ENCODE results near the gene GFAP. TPM values are rescaled to one million over a fixed set of nuclear protein-coding genes. Genes with fewer than 3 reads are reported as not detected.

GFAP gene
- total and polyA plus RNA-seq, 7 experiments from 2014 or later: 0.16 TPM; not detected in 6

DNA sequence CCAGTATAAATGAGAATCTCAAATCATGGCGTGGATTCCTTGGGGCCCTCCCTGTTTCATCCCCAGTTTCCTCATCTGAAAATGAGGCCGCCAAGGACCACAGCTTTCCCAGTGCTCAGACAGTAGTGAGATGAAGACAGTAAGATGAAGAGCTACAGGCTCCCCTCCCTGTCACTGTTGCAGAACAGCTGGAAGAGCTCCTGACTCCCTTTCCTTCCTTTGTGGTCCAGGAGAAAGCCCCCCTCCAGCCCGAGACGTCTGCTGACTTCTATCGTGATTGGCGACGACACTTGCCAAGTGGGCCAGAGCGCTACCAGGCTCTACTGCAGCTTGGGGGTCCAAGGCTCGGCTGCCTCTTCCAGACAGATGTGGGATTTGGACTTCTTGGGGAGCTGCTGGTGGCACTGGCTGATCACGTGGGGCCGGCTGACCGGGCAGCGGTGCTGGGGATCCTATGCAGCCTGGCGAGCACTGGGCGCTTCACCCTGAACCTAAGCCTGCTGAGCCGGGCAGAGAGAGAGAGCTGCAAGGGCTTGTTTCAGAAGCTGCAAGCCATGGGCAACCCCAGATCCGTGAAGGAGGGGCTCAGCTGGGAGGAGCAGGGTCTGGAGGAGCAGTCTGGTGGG is 13.1 kb downstream of the GFAP start:
- H3K36me3 ChIP-seq (ENCODE audit: control insufficient read depth in 2 of 3, insufficient read depth in 3 of 3, low read length in 3 of 3): no peaks in the 10 kb centered on the region
- no peak overlapping the region for H3K4me3 ChIP-seq (ENCODE audit: low read length)
- H3K4me1 ChIP-seq (ENCODE audit: control insufficient read depth in 2 of 2, insufficient read depth in 2 of 2, low read length in 2 of 2): peaks cover 6 to 10% of the 10 kb centered on the region in 2 donors
- DNase-seq (no peak), ATAC-seq (no peak)
- Mint-ChIP-seq H3K36me3 (peaks cover 0 to 6% (median 0%) of the 10 kb centered on the region in 5 donors), H3K9me3 (peaks cover 0 to 5% (median 0%) of the 10 kb centered on the region in 11 donors), H3K27me3 (peaks cover 0 to 23% (median 5%) of the 10 kb centered on the region in 5 donors), H3K4me1 (peaks cover 15 to 25% (median 21%) of the 10 kb centered on the region in 7 donors), H3K4me3 (no peak overlapping the region), H3K27ac (no peak overlapping the region)
- ChIA-PET POLR2A (no interaction called here), CTCF (no interaction called here)
- no peak overlapping the region for H3K27ac ChIP-seq (ENCODE audit: low read depth, low read length)
- no peaks in the 10 kb centered on the region for H3K27me3 ChIP-seq (ENCODE audit: control insufficient read depth in 2 of 2, insufficient read depth in 2 of 2, low read length in 2 of 2)
- intact Hi-C loops (cut with micrococcal nuclease): no loop called here
- no peaks in the 10 kb centered on the region for H3K9me3 ChIP-seq (ENCODE audit: control insufficient read depth in 2 of 3, low read length in 3 of 3)

DNA sequence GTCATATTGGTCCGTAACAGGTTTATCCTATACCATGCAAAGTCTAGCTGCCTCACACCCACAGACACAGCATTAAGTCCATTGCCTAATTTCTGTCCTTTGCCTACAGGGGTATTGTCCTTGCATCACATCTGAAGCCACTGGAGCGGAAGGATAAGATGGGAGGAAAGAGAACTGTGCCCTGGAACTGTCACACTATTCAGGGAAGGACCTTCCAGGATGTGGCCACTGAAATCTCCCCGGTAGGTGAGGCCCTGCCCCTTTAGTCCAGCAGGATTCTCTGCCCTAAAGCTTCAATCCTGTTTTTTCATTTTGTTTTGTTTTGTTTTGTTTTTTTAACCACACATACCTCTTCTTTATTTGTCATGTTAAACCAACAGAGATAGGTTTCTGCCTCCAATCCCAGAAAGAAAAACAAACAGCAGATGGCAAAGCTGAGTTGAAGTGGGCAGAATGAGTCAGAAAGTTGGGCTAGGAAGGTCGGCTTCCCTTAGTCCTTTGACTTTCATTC is 13.8 kb downstream of the GFAP start:
- Histone ChIP-seq H3K27me3 (ENCODE audit: control insufficient read depth in 2 of 2, insufficient read depth in 2 of 2, low read length in 2 of 2) (no peaks in the 10 kb centered on the region), H3K27ac (ENCODE audit: low read depth, low read length) (no peak overlapping the region), H3K4me3 (ENCODE audit: low read length) (no peak overlapping the region), H3K36me3 (ENCODE audit: control insufficient read depth in 2 of 3, insufficient read depth in 3 of 3, low read length in 3 of 3) (no peaks in the 10 kb centered on the region), H3K9me3 (ENCODE audit: control insufficient read depth in 2 of 3, low read length in 3 of 3) (no peaks in the 10 kb centered on the region), H3K4me1 (ENCODE audit: control insufficient read depth in 2 of 2, insufficient read depth in 2 of 2, low read length in 2 of 2) (peaks cover 6 to 10% of the 10 kb centered on the region in 2 donors)
- peaks cover 0 to 6% (median 0%) of the 10 kb centered on the region in 5 donors for H3K36me3 Mint-ChIP-seq
- intact Hi-C loops (cut with micrococcal nuclease): no loop called here
- ChIA-PET CTCF (no interaction called here), POLR2A (no interaction called here)
- H3K4me1 Mint-ChIP-seq: peaks cover 15 to 31% (median 23%) of the 10 kb centered on the region in 7 donors
- H3K9me3 Mint-ChIP-seq: peaks cover 0 to 5% (median 0%) of the 10 kb centered on the region in 11 donors
- peak overlapping the region in 1 of 10 donors; percentile 36 for H3K4me3 Mint-ChIP-seq
- peak overlapping the region in 3 of 9 donors; percentile 83 to 99 (median 99) for H3K27ac Mint-ChIP-seq
- peaks cover 0 to 23% (median 5%) of the 10 kb centered on the region in 5 donors for H3K27me3 Mint-ChIP-seq
- no peak for DNase-seq
- no peak for ATAC-seq

DNA sequence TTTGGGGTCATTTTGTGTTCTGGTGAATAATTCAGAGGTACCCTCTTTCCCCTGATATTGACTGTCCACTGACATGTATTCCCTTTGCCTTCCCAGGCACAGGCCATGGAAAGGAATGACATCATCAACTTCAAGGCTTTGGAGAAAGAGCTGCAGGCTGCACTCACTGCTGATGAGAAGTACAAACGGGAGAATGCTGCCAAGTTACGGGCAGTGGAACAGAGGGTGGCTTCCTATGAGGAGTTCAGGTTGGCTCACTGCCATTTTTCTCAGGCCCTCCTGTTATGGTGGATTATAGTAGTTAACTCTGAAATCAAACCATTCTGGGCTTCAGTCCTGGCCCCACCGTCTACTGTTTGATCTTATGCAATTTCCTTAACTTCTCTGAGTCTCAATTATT is 14.4 kb downstream of the GFAP start:
- H3K27ac Mint-ChIP-seq: peak overlapping the region in 7 of 9 donors; percentile 32 to 100 (median 99)
- intact Hi-C loops (cut with micrococcal nuclease): no loop called here
- DNase-seq: no peak
- CTCF ChIA-PET: no interaction called here
- ATAC-seq: no peak
- H3K36me3 Mint-ChIP-seq: peaks cover 0 to 6% (median 3%) of the 10 kb centered on the region in 5 donors
- Histone ChIP-seq H3K4me3 (ENCODE audit: low read length) (no peak overlapping the region), H3K27ac (ENCODE audit: low read depth, low read length) (no peak overlapping the region), H3K9me3 (ENCODE audit: control insufficient read depth in 2 of 3, low read length in 3 of 3) (no peaks in the 10 kb centered on the region), H3K4me1 (ENCODE audit: control insufficient read depth in 2 of 2, insufficient read depth in 2 of 2, low read length in 2 of 2) (peaks cover 6 to 10% of the 10 kb centered on the region in 2 donors), H3K36me3 (ENCODE audit: control insufficient read depth in 2 of 3, insufficient read depth in 3 of 3, low read length in 3 of 3) (no peaks in the 10 kb centered on the region), H3K27me3 (ENCODE audit: control insufficient read depth in 2 of 2, insufficient read depth in 2 of 2, low read length in 2 of 2) (no peaks in the 10 kb centered on the region)
- peaks cover 0 to 5% (median 0%) of the 10 kb centered on the region in 11 donors for H3K9me3 Mint-ChIP-seq
- POLR2A ChIA-PET: interaction anchor here (1.6 kb wide), 1 partner anchor 9 kb away, joined by 3 read pairs; no protein-coding TSS in a partner anchor
- H3K27me3 Mint-ChIP-seq: peaks cover 0 to 23% (median 5%) of the 10 kb centered on the region in 5 donors
- peak overlapping the region in 3 of 10 donors; percentile 32 to 97 (median 95) for H3K4me3 Mint-ChIP-seq
- H3K4me1 Mint-ChIP-seq: peaks cover 20 to 35% (median 27%) of the 10 kb centered on the region in 7 donors

DNA sequence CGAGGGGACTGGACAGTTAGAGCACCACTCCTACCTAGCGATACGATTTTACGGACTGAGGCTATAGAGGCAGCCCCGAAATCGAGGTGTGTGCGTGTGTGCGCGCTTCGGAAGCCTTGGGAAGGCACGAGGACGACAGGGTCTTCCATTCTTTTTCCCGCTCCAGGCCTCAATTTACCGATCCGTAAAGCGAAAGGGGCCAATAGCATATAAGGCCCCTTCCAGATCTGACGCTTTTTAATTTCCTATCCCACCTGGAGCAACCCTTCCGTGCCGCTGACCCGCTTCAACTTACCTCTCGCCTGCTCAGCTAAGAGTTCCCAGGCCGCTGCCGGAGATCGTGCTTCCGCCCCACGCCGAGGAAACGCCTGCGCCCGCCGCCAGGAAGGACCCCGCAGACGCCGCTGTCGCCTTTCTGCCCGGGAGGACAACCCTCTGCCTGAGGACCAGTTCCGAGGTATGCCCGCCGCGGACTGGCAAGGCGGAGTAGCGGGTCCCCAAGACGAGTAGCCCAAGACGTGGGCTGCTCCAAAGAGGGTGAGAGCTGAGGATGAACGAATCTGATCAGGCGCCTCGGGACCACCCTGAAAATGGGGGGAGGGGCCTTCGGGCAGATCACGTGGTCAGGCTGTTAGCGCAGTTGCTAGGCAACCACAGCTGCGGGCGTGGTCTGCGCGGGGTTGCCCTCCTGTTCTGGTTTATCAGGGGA is 16.1 kb downstream of the GFAP start, which contains the start of gene EFTUD2:
Gene EFTUD2 (minus strand): TSS at position 372 of the 709 bp plus-strand sequence. CDS start 4,924 bp downstream, outside the sequence.
- Mint-ChIP-seq H3K27ac (peak within 1 kb of the TSS; percentile 99 to 100 (median 99)), H3K27me3 (peaks cover 0 to 23% (median 0%) of the 10 kb centered on the region in 5 donors), H3K36me3 (peaks cover 4 to 13% (median 11%) of the 10 kb centered on the region in 5 donors), H3K4me3 (peak within 1 kb of the TSS; percentile 84 to 97 (median 96)), H3K4me1 (peaks cover 26 to 41% (median 35%) of the 10 kb centered on the region in 7 donors), H3K9me3 (peaks cover 0 to 5% (median 0%) of the 10 kb centered on the region in 11 donors)
- peaks cover 0 to 7% (median 0%) of the 10 kb centered on the region in 3 experiments for H3K36me3 ChIP-seq (ENCODE audit: control insufficient read depth in 2 of 3, insufficient read depth in 3 of 3, low read length in 3 of 3)
- DNase-seq (peak; percentile 91 to 99 (median 96)), ATAC-seq (peak; percentile 94)
- peaks cover 6 to 10% of the 10 kb centered on the region in 2 donors for H3K4me1 ChIP-seq (ENCODE audit: control insufficient read depth in 2 of 2, insufficient read depth in 2 of 2, low read length in 2 of 2)
- ChIA-PET CTCF (interaction anchor here (0.6 to 1.5 kb wide), 5 partner anchors 11 to 201 kb away, joined by 3 to 4 read pairs (median 3); no protein-coding TSS in a partner anchor), POLR2A (interaction anchor here (0.7 to 3.0 kb wide), 10 partner anchors 10 to 1511 kb away, joined by 3 to 7 read pairs (median 3); partner anchors contain the start of gene NMT1)
- H3K4me3 ChIP-seq (ENCODE audit: low read length): peak within 1 kb of the TSS; percentile 89
- H3K9me3 ChIP-seq (ENCODE audit: control insufficient read depth in 2 of 3, low read length in 3 of 3): no peaks in the 10 kb centered on the region
- peak within 1 kb of the TSS; percentile 96 for H3K27ac ChIP-seq (ENCODE audit: low read depth, low read length)
- no peaks in the 10 kb centered on the region for H3K27me3 ChIP-seq (ENCODE audit: control insufficient read depth in 2 of 2, insufficient read depth in 2 of 2, low read length in 2 of 2)
- intact Hi-C loops (cut with micrococcal nuclease): loop anchor here (1.0 to 10.0 kb wide), 11 partner anchors 48 to 512 kb away; partner anchors contain the start of genes DBF4B (in 2 of the 2), KIF18B (in 2 of the 2), ACBD4 (in 1 of the 2) and C1QL1 (in 1 of the 2)

DNA sequence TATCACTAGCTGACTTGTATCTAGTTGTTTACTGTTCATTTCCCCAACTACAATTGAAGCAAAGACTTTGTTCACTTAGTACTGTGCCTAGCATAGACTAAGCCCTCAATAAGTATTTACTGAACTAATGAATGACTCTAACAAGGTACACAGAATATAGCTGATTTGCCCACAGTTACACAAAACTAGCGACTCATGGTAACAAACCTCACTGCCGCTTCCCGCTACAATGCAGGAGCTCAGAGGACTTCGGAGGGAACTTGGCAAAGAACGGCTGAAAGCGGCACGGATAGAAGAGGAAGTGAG is 16.6 kb downstream of the GFAP start:
- H3K9me3 ChIP-seq (ENCODE audit: control insufficient read depth in 2 of 3, low read length in 3 of 3): no peaks in the 10 kb centered on the region
- ATAC-seq: no peak
- H3K4me1 Mint-ChIP-seq: peaks cover 26 to 42% (median 35%) of the 10 kb centered on the region in 7 donors
- peaks cover 0 to 5% (median 0%) of the 10 kb centered on the region in 11 donors for H3K9me3 Mint-ChIP-seq
- POLR2A ChIA-PET: interaction anchor here (0.8 to 3.0 kb wide), 7 partner anchors 9 to 191 kb away, joined by 3 to 7 read pairs (median 3); no protein-coding TSS in a partner anchor
- peak overlapping the region; percentile 99 to 100 (median 99) for H3K27ac Mint-ChIP-seq
- peak overlapping the region; percentile 89 for H3K4me3 ChIP-seq (ENCODE audit: low read length)
- CTCF ChIA-PET: interaction anchor here (0.7 to 1.3 kb wide), 4 partner anchors 10 to 126 kb away, joined by 3 to 4 read pairs (median 3); no protein-coding TSS in a partner anchor
- intact Hi-C loops (cut with micrococcal nuclease): loop anchor here (1.0 to 10.0 kb wide), 11 partner anchors 49 to 512 kb away; partner anchors contain the start of genes DBF4B (in 2 of the 2), KIF18B (in 2 of the 2), ACBD4 (in 1 of the 2) and C1QL1 (in 1 of the 2)
- H3K27ac ChIP-seq (ENCODE audit: low read depth, low read length): peak overlapping the region; percentile 96
- no peaks in the 10 kb centered on the region for H3K27me3 ChIP-seq (ENCODE audit: control insufficient read depth in 2 of 2, insufficient read depth in 2 of 2, low read length in 2 of 2)
- H3K4me1 ChIP-seq (ENCODE audit: control insufficient read depth in 2 of 2, insufficient read depth in 2 of 2, low read length in 2 of 2): peaks cover 6 to 10% of the 10 kb centered on the region in 2 donors
- peaks cover 0 to 23% (median 0%) of the 10 kb centered on the region in 5 donors for H3K27me3 Mint-ChIP-seq
- peaks cover 0 to 12% (median 0%) of the 10 kb centered on the region in 3 experiments for H3K36me3 ChIP-seq (ENCODE audit: control insufficient read depth in 2 of 3, insufficient read depth in 3 of 3, low read length in 3 of 3)
- no peak for DNase-seq
- H3K36me3 Mint-ChIP-seq: peaks cover 4 to 14% (median 11%) of the 10 kb centered on the region in 5 donors
- H3K4me3 Mint-ChIP-seq: peak overlapping the region; percentile 84 to 97 (median 96)

DNA sequence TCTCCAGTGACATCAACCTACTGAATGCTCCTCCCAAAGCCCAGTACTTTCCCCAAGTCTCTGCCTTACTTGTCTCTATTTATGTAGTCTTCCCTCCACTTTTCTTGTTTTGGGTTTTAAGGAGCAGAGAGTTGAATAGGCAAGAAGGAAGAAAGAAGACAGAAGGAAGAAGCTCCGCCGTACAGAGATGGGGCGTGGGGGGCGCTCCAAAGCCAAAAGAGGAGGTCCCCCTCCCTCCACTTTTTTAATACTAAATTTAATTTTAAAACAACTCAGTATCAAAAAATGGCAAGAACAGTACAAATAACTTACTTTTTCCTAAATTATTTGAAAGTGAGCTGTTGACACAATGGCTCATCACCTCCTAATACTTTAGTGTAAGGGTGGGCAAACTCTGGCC is 20.7 kb downstream of the GFAP start:
- no peak overlapping the region for H3K4me3 Mint-ChIP-seq
- POLR2A ChIA-PET: no interaction called here
- H3K9me3 ChIP-seq (ENCODE audit: control insufficient read depth in 2 of 3, low read length in 3 of 3): no peaks in the 10 kb centered on the region
- peaks cover 0 to 5% (median 0%) of the 10 kb centered on the region in 5 donors for H3K27me3 Mint-ChIP-seq
- no peak overlapping the region for H3K4me3 ChIP-seq (ENCODE audit: low read length)
- ATAC-seq (no peak), DNase-seq (no peak)
- peaks cover 0 to 5% (median 0%) of the 10 kb centered on the region in 11 donors for H3K9me3 Mint-ChIP-seq
- peaks cover 20 to 51% (median 40%) of the 10 kb centered on the region in 7 donors for H3K4me1 Mint-ChIP-seq
- H3K27me3 ChIP-seq (ENCODE audit: control insufficient read depth in 2 of 2, insufficient read depth in 2 of 2, low read length in 2 of 2): no peaks in the 10 kb centered on the region
- peaks cover 0 to 5% of the 10 kb centered on the region in 2 donors for H3K4me1 ChIP-seq (ENCODE audit: control insufficient read depth in 2 of 2, insufficient read depth in 2 of 2, low read length in 2 of 2)
- intact Hi-C loops (cut with micrococcal nuclease): loop anchor here (5.0 to 10.0 kb wide), 2 partner anchors 190 to 353 kb away; partner anchors contain the start of gene DBF4B (in 1 of the 2)
- CTCF ChIA-PET: interaction anchor here (0.9 kb wide), 1 partner anchor 118 kb away, joined by 4 read pairs; no protein-coding TSS in a partner anchor
- peaks cover 4 to 20% (median 11%) of the 10 kb centered on the region in 5 donors for H3K36me3 Mint-ChIP-seq
- peak overlapping the region in 3 of 9 donors; percentile 36 to 57 (median 47) for H3K27ac Mint-ChIP-seq
- peaks cover 0 to 35% (median 0%) of the 10 kb centered on the region in 3 experiments for H3K36me3 ChIP-seq (ENCODE audit: control insufficient read depth in 2 of 3, insufficient read depth in 3 of 3, low read length in 3 of 3)
- H3K27ac ChIP-seq (ENCODE audit: low read depth, low read length): no peak overlapping the region

All from naive thymus-derived CD4-positive, alpha-beta T cell (primary cell).